ENCODE results near the gene IGFBP5.

IGFBP5 gene

GRCh38 chr2:216673021-216673420 lies 22.3 kb downstream of the IGFBP5 start:
- Histone ChIP-seq H3K4ac (ENCODE audit: low read length) (no peak overlapping the region), H3K79me1 (ENCODE audit: low read depth, low read length) (no peaks in the 10 kb centered on the region), H3K27me3 (ENCODE audit: control insufficient read depth in 3 of 3, insufficient read depth in 3 of 3, low read depth in 1 of 3, low read length in 3 of 3) (no peaks in the 10 kb centered on the region), H2BK12ac (ENCODE audit: low read length) (no peak overlapping the region), H4K91ac (ENCODE audit: low read depth, low read length, poor library complexity) (no peak overlapping the region), H2BK5ac (ENCODE audit: low read length) (no peak overlapping the region), H3K27ac (replicated peaks; ENCODE audit: low read length) (peak overlapping the region; percentile 24), H3K4me3 (ENCODE audit: low read length in 2 of 2) (no peak overlapping the region), H2BK15ac (ENCODE audit: low read length) (no peak overlapping the region), H4K8ac (ENCODE audit: low read depth, low read length) (no peak overlapping the region), H3K23ac (ENCODE audit: low read depth, low read length, poor library complexity) (no peak overlapping the region), H3K9me3 (replicated peaks in 1 of 2; ENCODE audit: control insufficient read depth in 2 of 2, insufficient read depth in 1 of 2, low read depth in 1 of 2, low read length in 2 of 2) (no peaks in the 10 kb centered on the region), H2BK120ac (ENCODE audit: low read depth, low read length) (no peak overlapping the region), H2AFZ (ENCODE audit: low read length) (no peak overlapping the region), H3K18ac (ENCODE audit: low read length) (peak overlapping the region; percentile 11), H3K36me3 (replicated peaks in 1 of 2; ENCODE audit: control insufficient read depth in 2 of 2, insufficient read depth in 2 of 2, low read length in 2 of 2) (peaks cover 44 to 54% of the 10 kb centered on the region in 2 donors), H3K14ac (ENCODE audit: low read length) (no peak overlapping the region), H3K4me1 (ENCODE audit: control insufficient read depth in 2 of 2, insufficient read depth in 1 of 2, low read depth in 1 of 2, low read length in 2 of 2) (no peaks in the 10 kb centered on the region), H3K4me2 (ENCODE audit: insufficient read depth, low read length, poor library complexity, severe bottlenecking) (no peak overlapping the region), H3K9ac (ENCODE audit: low read depth, low read length, poor library complexity) (no peak overlapping the region), H2AK5ac (ENCODE audit: low read depth, low read length) (no peak overlapping the region)
- no CpG with 5 or more reads among the region's 10 CpGs for WGBS, 2 donors (ENCODE audit: extremely low coverage in 2 of 2, insufficient read length in 2 of 2, insufficient replicate concordance in 1 of 2)
- no peak for DNase-seq (ENCODE audit: low spot score)

GRCh38 chr2:216672466-216672865 lies 22.9 kb downstream of the IGFBP5 start:
- Histone ChIP-seq H3K79me1 (ENCODE audit: low read depth, low read length) (no peaks in the 10 kb centered on the region), H3K27ac (replicated peaks; ENCODE audit: low read length) (no peak overlapping the region), H2BK120ac (ENCODE audit: low read depth, low read length) (no peak overlapping the region), H3K4me1 (ENCODE audit: control insufficient read depth in 2 of 2, insufficient read depth in 1 of 2, low read depth in 1 of 2, low read length in 2 of 2) (no peaks in the 10 kb centered on the region), H3K9me3 (replicated peaks in 1 of 2; ENCODE audit: control insufficient read depth in 2 of 2, insufficient read depth in 1 of 2, low read depth in 1 of 2, low read length in 2 of 2) (no peaks in the 10 kb centered on the region), H3K4me3 (ENCODE audit: low read length in 2 of 2) (no peak overlapping the region), H3K4me2 (ENCODE audit: insufficient read depth, low read length, poor library complexity, severe bottlenecking) (no peak overlapping the region), H3K23ac (ENCODE audit: low read depth, low read length, poor library complexity) (no peak overlapping the region), H3K36me3 (replicated peaks in 1 of 2; ENCODE audit: control insufficient read depth in 2 of 2, insufficient read depth in 2 of 2, low read length in 2 of 2) (peaks cover 38 to 49% of the 10 kb centered on the region in 2 donors), H3K27me3 (ENCODE audit: control insufficient read depth in 3 of 3, insufficient read depth in 3 of 3, low read depth in 1 of 3, low read length in 3 of 3) (no peaks in the 10 kb centered on the region), H3K4ac (ENCODE audit: low read length) (no peak overlapping the region), H3K18ac (ENCODE audit: low read length) (no peak overlapping the region), H3K14ac (ENCODE audit: low read length) (no peak overlapping the region), H3K9ac (ENCODE audit: low read depth, low read length, poor library complexity) (no peak overlapping the region), H4K91ac (ENCODE audit: low read depth, low read length, poor library complexity) (no peak overlapping the region), H2BK12ac (ENCODE audit: low read length) (no peak overlapping the region), H2AFZ (ENCODE audit: low read length) (no peak overlapping the region), H2BK15ac (ENCODE audit: low read length) (no peak overlapping the region), H4K8ac (ENCODE audit: low read depth, low read length) (no peak overlapping the region), H2AK5ac (ENCODE audit: low read depth, low read length) (no peak overlapping the region), H2BK5ac (ENCODE audit: low read length) (no peak overlapping the region)
- no peak for DNase-seq (ENCODE audit: low spot score)
- WGBS, 2 donors (ENCODE audit: extremely low coverage in 2 of 2, insufficient read length in 2 of 2, insufficient replicate concordance in 1 of 2) = no CpG with 5 or more reads among the region's 10 CpGs

GRCh38 chr2:216671791-216672343 lies 23.5 kb downstream of the IGFBP5 start:
- H2AK5ac ChIP-seq (ENCODE audit: low read depth, low read length) = no peak overlapping the region
- no peak overlapping the region for H4K91ac ChIP-seq (ENCODE audit: low read depth, low read length, poor library complexity)

DNA sequence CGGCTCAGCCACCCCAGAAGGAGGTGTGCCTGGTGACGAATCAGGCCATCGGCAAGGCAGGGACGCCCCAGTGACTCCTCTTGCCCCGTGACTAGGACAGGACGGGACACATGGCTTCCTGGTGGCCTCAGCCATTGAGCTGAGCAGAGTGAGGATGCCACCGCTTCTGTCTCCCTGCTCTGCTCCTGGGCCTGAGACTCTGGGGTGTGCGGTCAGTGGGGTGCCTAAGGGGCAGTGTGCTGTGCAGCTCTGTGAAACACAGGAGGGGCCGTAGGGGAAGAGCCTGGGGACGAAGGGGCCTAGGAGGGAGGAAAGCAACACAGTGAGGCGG lies 24.3 kb downstream of the IGFBP5 start:
- H3K27me3 ChIP-seq (ENCODE audit: control insufficient read depth in 3 of 3, insufficient read depth in 3 of 3, low read depth in 1 of 3, low read length in 3 of 3) = no peaks in the 10 kb centered on the region
- H3K4me2 ChIP-seq (ENCODE audit: insufficient read depth, low read length, poor library complexity, severe bottlenecking) = no peak overlapping the region
- H2BK5ac ChIP-seq (ENCODE audit: low read length) = no peak overlapping the region
- no peaks in the 10 kb centered on the region for H3K4me1 ChIP-seq (ENCODE audit: control insufficient read depth in 2 of 2, insufficient read depth in 1 of 2, low read depth in 1 of 2, low read length in 2 of 2)
- no peak overlapping the region for H3K14ac ChIP-seq (ENCODE audit: low read length)
- no peaks in the 10 kb centered on the region for H3K9me3 ChIP-seq (replicated peaks in 1 of 2; ENCODE audit: control insufficient read depth in 2 of 2, insufficient read depth in 1 of 2, low read depth in 1 of 2, low read length in 2 of 2)
- DNase-seq (ENCODE audit: low spot score) = no peak
- no peak overlapping the region for H3K9ac ChIP-seq (ENCODE audit: low read depth, low read length, poor library complexity)
- no peak overlapping the region for H2AFZ ChIP-seq (ENCODE audit: low read length)
- H4K91ac ChIP-seq (ENCODE audit: low read depth, low read length, poor library complexity) = no peak overlapping the region
- no peak overlapping the region for H2AK5ac ChIP-seq (ENCODE audit: low read depth, low read length)
- no peak overlapping the region for H2BK15ac ChIP-seq (ENCODE audit: low read length)
- no peak overlapping the region for H3K18ac ChIP-seq (ENCODE audit: low read length)
- no peak overlapping the region for H2BK12ac ChIP-seq (ENCODE audit: low read length)
- H3K23ac ChIP-seq (ENCODE audit: low read depth, low read length, poor library complexity) = no peak overlapping the region
- H3K36me3 ChIP-seq (replicated peaks in 1 of 2; ENCODE audit: control insufficient read depth in 2 of 2, insufficient read depth in 2 of 2, low read length in 2 of 2) = peaks cover 27 to 41% of the 10 kb centered on the region in 2 donors
- H3K4ac ChIP-seq (ENCODE audit: low read length) = no peak overlapping the region
- no peak overlapping the region for H3K27ac ChIP-seq (replicated peaks; ENCODE audit: low read length)
- no peak overlapping the region for H4K8ac ChIP-seq (ENCODE audit: low read depth, low read length)
- no peak overlapping the region for H2BK120ac ChIP-seq (ENCODE audit: low read depth, low read length)
- no peak overlapping the region for H3K4me3 ChIP-seq (ENCODE audit: low read length in 2 of 2)
- H3K79me1 ChIP-seq (ENCODE audit: low read depth, low read length) = no peaks in the 10 kb centered on the region
- WGBS, 2 donors (ENCODE audit: extremely low coverage in 2 of 2, insufficient read length in 2 of 2, insufficient replicate concordance in 1 of 2) = no CpG with 5 or more reads among the region's 11 CpGs

More at GRCh38 chr2:216671791-216672343, 23.5 kb downstream of the IGFBP5 start:
- Histone ChIP-seq H2BK12ac (ENCODE audit: low read length) (no peak overlapping the region), H2BK5ac (ENCODE audit: low read length) (no peak overlapping the region), H3K27me3 (ENCODE audit: control insufficient read depth in 3 of 3, insufficient read depth in 3 of 3, low read depth in 1 of 3, low read length in 3 of 3) (no peaks in the 10 kb centered on the region), H3K23ac (ENCODE audit: low read depth, low read length, poor library complexity) (no peak overlapping the region), H2AFZ (ENCODE audit: low read length) (no peak overlapping the region), H3K9me3 (replicated peaks in 1 of 2; ENCODE audit: control insufficient read depth in 2 of 2, insufficient read depth in 1 of 2, low read depth in 1 of 2, low read length in 2 of 2) (no peaks in the 10 kb centered on the region), H3K9ac (ENCODE audit: low read depth, low read length, poor library complexity) (no peak overlapping the region), H3K18ac (ENCODE audit: low read length) (peak overlapping the region; percentile 15), H2BK120ac (ENCODE audit: low read depth, low read length) (no peak overlapping the region), H3K4me1 (ENCODE audit: control insufficient read depth in 2 of 2, insufficient read depth in 1 of 2, low read depth in 1 of 2, low read length in 2 of 2) (no peaks in the 10 kb centered on the region), H3K14ac (ENCODE audit: low read length) (no peak overlapping the region), H3K79me1 (ENCODE audit: low read depth, low read length) (no peaks in the 10 kb centered on the region), H3K27ac (replicated peaks; ENCODE audit: low read length) (peak overlapping the region; percentile 37), H3K4me2 (ENCODE audit: insufficient read depth, low read length, poor library complexity, severe bottlenecking) (no peak overlapping the region), H3K36me3 (replicated peaks in 1 of 2; ENCODE audit: control insufficient read depth in 2 of 2, insufficient read depth in 2 of 2, low read length in 2 of 2) (peaks cover 33 to 46% of the 10 kb centered on the region in 2 donors), H3K4ac (ENCODE audit: low read length) (no peak overlapping the region), H2BK15ac (ENCODE audit: low read length) (no peak overlapping the region), H4K8ac (ENCODE audit: low read depth, low read length) (no peak overlapping the region), H3K4me3 (ENCODE audit: low read length in 2 of 2) (no peak overlapping the region)
- DNase-seq (ENCODE audit: low spot score) = no peak
- WGBS, 2 donors (ENCODE audit: extremely low coverage in 2 of 2, insufficient read length in 2 of 2, insufficient replicate concordance in 1 of 2) = no CpG with 5 or more reads among the region's 12 CpGs
